Epidermal melanocyte (primary cell): ENCODE data around the gene FOXF1.

Source experiments
- DNase-seq: peaks from one replicate; pipeline ENCODE4 v3.0.0; 2011; ENCODE audit warnings: low spot score; ENCODE audit not compliant: insufficient read length

The FOXF1 gene

GRCh38 chr16:86533076-86533475 is 22.7 kb downstream of the FOXF1 start:
- no peak for DNase-seq

DNA sequence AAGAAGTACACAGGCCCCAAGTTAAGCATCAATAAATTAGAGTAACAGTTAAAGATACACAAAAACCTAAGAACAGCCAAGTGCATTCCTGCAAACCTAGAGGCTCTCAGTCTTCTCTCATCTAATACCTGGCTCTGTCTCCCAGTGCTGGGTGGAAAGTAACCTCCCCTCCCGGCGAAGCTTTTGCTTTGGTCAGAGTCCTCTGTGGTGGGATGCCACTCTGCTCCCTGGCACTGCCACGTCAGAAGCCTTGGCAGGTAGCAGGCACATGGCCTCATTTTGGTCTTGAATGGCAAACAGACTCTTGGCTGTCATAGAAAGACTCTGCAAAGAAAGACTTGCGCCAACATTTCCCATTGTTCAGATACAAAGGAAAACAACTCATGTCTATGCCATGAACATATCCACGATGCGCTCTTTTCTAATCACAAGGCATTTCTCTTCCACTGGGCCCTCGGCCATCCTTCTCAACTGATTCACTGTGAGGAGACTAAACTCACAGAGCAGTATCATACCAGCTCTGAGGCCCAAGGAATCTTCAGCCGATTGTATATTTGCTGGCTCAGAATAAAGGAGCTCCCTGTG is 23.5 kb downstream of the FOXF1 start:
- no peak for DNase-seq

DNA sequence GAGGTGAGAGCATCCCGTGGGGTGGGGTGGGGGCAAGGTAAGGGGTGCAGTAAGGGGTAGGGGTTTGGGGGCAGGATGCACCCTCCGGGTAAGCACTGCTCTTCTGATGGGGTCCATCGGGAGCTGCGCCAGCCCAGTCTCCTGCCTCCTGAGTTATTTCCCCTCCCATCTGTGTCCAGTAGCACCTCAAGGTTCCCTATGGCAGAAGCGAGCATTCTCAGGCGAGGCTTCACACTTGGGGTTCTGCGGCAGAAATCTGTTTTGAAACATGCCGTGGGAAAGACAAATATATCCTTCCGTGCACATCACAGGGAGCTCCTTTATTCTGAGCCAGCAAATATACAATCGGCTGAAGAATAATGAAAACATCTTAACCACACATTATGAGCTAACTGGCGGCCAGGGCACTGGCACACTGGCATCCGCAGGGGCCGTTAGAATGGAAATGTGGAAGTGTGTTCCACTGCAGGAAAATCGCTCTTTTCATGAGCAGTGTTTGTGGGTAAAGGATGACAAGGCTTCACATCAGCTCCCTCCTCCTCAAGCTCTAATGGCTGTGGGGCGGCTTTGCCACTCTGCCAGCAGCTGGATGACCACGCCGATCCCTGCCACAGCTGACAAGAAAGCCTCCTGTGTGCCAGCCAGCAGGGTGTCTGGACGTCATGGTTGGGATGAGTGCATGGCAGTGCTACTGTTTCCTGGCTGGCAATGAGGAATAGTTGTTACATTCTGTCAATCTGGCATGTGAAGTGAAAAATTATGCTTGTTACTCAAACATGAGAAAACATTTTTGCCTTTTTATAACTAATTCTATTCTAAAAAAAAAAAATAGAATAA is 24.7 kb downstream of the FOXF1 start:
- no peak for DNase-seq

GRCh38 chr16:86536621-86537020 is 26.3 kb downstream of the FOXF1 start:
- no peak for DNase-seq

GRCh38 chr16:86537486-86537885 is 27.2 kb downstream of the FOXF1 start:
- DNase-seq = no peak

DNA sequence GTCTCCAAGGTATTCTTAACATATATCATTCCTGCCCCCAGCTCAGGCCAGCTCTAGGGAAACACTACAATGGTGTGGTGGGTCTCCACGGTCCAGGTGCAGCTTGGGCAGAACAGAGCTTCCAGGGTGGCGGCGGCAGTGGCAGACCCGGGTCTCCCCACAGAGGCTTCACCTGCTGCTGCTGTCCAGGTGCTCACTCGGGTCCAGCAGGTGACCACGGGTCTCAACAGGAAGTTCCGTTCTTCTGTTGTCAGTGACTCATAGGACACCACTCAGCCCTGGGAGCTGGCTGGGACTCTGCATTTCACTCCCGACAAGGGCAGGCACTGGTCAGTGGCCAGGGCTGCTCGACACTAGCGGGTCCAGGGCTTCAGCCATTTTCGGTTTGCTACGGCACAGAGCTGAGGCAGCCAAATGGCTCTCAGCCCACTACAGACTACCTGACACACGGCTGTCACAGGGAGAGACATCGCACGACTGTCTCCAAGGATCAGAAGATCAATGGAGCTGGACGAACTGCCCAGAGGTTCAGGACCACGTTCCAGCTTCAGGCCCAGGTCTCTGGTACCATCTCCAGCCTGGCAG is 28.0 kb downstream of the FOXF1 start:
- DNase-seq = no peak

DNA sequence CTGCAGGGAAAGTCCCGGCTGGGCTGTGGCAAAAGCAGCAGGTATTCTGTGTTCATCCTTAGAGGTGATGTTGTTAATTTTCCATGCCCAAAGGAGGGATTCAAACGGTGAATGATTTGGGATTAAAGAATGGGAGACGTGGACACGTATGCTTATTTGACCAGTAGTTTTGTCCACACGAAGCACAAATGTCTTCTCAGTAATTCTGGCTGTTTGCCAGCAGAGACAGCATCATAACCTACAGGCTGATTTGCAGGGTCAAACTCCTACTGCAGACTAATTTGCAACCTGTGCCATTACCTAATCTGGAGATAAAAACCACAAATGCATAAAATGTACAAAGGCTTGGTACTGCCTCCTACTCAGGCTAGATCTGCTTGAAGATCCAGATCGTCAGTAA is 30.6 kb downstream of the FOXF1 start:
- no peak for DNase-seq

- no peak for DNase-seq
These were observed 31.2 kb downstream of the FOXF1 start for GRCh38 chr16:86541560-86541959.

GRCh38 chr16:86542756-86543750 is 32.7 kb downstream of the FOXF1 start:
- no peak for DNase-seq

DNA sequence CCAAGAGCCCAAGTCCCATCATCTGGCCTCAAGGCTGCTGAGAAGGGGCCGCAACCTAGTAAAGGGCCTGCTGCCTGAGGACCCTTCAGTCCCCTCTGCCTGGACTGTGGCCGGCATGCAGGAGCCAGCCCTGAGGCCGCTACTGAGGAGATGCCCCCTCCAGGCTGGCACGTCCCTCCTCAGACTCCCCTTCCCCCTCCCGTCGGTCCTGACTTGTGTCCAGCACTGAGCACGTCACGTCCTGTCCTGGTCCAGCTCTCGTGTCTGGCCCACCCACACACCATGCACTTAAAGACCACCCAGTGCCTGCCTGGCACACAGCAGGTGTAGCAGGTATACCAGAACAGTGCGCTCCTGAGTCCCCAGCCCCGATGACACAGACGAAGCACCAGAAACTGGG is 35.2 kb downstream of the FOXF1 start:
- no peak for DNase-seq

DNA sequence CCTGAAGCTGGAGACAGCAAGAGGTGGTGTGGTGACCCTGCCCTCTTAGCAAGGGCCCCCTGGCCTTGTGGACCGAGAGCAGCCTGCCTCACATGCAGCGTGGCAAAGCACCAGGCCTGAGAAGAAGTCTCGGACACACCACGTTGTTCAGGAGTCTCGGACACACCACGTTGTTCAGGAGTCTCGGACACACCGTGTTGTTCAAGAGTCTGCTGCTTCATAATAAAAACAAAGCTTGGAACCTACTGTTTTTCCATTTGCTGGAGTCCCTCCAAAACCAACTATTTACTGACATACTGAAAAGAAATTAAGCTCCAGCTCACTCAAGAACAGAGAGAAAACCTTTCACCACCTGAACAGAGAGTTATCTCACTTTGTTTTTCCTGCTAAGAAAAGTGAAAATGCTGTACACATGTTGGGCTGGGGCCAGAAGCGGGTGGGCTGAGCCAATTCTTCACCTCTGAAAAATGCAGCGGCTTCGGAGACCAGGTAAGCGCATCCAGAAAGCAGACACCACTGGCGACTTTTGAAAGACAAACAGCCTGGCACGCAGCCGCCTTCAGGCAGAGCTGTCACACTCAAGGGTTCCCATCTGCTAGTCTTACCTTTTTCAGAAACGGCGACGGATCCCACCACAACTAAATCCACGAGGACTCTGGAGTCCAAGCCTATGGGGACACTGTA is 35.8 kb downstream of the FOXF1 start:
- DNase-seq = no peak

- DNase-seq = no peak
These were observed 36.3 kb downstream of the FOXF1 start for GRCh38 chr16:86546638-86547013.

- no peak for DNase-seq
These were observed 37.0 kb downstream of the FOXF1 start for GRCh38 chr16:86547286-86547685.

DNA sequence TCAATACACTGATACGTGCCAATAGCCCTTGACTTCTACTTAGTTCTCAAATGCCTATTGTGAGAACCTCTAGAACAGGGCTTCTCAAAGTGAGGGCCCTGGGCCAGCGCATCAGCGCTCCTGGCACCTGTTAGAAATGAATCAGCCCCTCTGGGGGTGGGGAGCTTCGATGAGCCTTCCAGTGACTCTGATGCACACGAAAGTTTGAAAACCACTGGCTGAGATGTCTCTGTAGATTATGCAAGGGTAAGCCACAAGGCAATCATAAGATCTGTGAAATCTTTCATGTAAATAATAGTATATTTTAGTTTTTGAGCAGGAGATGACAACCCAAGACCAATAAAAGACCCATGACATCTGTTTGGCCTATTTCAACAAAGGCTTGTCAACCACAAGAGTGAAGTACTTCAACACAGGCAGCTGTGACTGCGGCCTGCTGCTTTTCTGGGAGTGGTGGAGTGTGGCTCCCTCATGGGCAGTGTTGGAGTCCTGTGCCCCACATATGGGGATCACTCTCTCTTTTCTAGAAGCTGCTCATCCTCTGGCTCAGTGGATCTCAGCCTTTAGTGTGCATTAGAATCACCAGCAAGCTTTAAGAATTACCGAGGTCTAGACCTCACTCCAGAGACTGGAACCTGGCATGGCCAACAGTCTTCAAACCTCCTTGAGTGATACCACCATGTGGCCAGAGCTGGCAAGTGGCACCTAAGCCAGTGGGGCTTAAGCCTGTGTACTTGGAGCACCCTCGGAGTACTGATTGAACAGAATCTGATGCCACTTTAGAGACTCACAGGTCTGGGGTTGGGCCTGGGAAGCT is 39.0 kb downstream of the FOXF1 start:
- DNase-seq = no peak

GRCh38 chr16:86549893-86550190 is 39.5 kb downstream of the FOXF1 start:
- DNase-seq = no peak

DNA sequence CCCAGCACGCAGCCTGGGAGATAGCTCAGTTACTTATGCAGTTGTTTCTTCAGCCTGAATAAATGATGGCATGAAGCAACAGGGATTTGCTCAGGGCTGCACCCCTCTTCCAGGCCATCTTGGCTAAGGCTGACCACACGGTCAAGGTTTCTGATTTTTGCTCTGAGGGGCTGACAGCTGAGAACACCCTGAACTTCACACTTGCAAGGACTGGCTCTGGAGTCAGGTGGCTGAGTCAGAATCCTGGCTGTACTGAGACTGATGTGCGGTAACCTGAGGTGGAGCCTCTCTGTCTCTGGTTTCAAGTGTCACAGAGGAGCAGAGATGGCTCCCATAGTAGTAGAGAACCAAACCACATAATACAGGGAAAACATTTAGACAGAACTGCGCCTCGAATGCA is 40.0 kb downstream of the FOXF1 start:
- DNase-seq = no peak

DNA sequence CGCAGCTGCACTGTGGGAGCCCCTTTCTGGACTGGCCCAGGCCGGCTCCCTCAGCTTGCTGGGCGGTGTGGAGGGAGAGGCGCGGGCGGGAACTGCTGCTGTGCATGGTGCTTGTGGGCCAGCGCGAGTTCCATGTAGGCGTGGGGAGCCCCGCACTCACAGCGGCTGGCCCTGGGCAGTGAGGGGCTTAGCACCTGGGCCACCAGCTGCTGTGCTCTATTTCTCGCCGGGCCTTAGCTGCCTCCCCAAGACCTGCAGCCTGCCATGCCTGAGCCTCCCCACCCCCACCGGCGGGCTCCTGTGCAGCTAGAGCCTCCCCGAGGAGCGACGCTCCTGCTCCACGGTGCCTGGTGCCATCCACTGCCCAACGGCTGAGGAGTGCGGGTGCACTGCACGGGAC is 43.0 kb downstream of the FOXF1 start:
- no peak for DNase-seq

DNA sequence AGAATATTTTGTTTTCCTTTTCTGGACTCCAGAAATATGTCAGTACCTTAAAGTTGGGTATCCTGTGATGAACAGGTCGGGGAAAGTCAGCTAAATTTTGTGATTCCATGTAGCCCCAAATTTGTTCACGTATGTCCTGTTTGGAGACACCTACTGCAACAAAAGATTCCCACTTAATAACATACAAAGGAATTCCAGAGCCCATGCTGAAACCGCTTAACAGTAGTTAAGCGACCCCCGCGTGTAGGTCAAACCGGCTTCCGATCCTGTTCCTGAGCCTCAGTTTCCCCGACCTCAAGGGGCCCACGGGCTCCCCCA is 44.2 kb downstream of the FOXF1 start:
- no peak for DNase-seq

DNA sequence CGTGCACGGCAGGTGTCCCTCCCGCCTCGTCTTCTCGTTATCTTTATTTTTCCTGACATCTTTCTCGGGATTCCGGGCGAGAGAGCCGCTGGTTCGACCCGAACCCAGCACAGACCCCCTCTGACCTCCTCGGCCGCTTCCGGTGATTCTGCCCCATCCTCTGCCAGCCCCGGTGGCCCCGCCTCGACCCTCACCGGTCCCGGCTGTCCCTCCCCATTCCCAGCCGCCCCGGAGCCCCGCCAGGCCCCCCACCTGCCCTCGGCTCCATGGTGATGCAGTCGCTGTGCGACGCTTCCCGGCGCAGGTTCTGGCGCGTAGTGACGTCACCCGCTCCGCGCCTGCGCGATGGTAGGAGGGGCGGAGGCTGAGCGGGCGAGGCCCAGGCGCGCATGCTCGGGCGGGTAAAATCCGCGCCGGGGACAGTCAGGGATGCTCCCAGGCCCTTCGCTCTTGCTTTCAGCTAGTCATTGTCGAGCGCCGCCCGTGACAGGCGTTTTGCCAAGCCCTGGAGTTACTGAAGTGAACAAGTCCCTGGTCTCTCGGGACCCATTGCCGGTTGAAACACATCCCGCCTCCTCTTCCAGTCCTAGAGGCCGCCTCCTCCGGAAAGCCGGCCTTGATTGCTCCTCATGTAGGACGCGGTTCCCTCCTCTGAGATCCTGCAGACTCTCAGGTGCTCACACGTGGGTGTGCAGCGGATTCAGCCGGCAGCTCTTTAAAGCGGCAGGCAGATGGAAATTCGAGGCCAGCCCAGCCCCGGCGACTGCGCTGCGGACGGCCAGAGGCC is 44.8 kb downstream of the FOXF1 start, which contains the start of gene MTHFSD:
TSS of gene MTHFSD (minus strand) at position 319 of the 787 bp plus-strand sequence. CDS start at position 268, 51 bp downstream.
- DNase-seq = peak; percentile 97

- no peak for DNase-seq
These were observed 45.4 kb downstream of the FOXF1 start for GRCh38 chr16:86555704-86556075.
